Panc1 (cell line): ENCODE results near the gene CBL. TPM values are rescaled to one million over a fixed set of nuclear protein-coding genes. Genes with fewer than 3 reads are reported as not detected.

Source experiments
- ATAC-seq: fragments of 200-7000 bp; cut with Tn5 transposase; 2 replicates; pipeline ENCODE4 v1.9.1; 2020; ENCODE audit warnings: mild to moderate bottlenecking, moderate library complexity
- BruUV-seq: library from RNA; stranded (reverse); fragments of 400-500 nt; replicated peaks from 2 replicates; lab custom pipeline; 2021; lab: Mats Ljungman, UMichigan
- CTCF ChIA-PET: fragments of 300-600 bp; sonication (Branson Sonifier 250); formaldehyde crosslinking; loops from one replicate; lab custom pipeline; 2022; ENCODE audit warnings: antibody characterized with exemption; lab: Charles Lee
- POLR2A ChIA-PET: fragments of 300-600 bp; sonication (Branson Sonifier 250); formaldehyde crosslinking; loops from one replicate; lab custom pipeline; 2022; ENCODE audit warnings: antibody characterized with exemption; lab: Charles Lee
- DNase-seq: peaks from one replicate; pipeline ENCODE4 v3.0.0-alpha.2; 2010; ENCODE audit warnings: low read depth, low spot score
- H3K27ac ChIP-seq: 2 replicates; pipeline ENCODE4 v1.5.1; 2011; ENCODE audit warnings: mild to moderate bottlenecking, low read length, inconsistent platforms
- H3K27me3 ChIP-seq: fragments of 200-500 bp; sonication (Bioruptor generic); 2 replicates; pipeline ENCODE4 v1.6.0; 2014; ENCODE audit warnings: low read length, inconsistent platforms; ENCODE audit not compliant: control insufficient read depth, insufficient read depth
- H3K36me3 ChIP-seq: fragments of 200-500 bp; sonication (Bioruptor generic); 2 replicates; pipeline ENCODE4 v1.5.1; 2014; ENCODE audit warnings: inconsistent platforms, mild to moderate bottlenecking, low read length, moderate library complexity; ENCODE audit not compliant: control insufficient read depth, insufficient read depth
- H3K4me1 ChIP-seq: 2 replicates; pipeline ENCODE4 v1.5.1; 2011; ENCODE audit warnings: inconsistent platforms, mild to moderate bottlenecking, low read length, moderate library complexity; ENCODE audit not compliant: control insufficient read depth, insufficient read depth
- H3K4me3 ChIP-seq, 2 experiments: 2 replicates each; pipeline ENCODE4 v1.5.1; 2011 to 2012; ENCODE audit warnings: low read depth in 2 of 2, low read length in 2 of 2, mild to moderate bottlenecking in 2 of 2, inconsistent platforms in 1 of 2, moderate library complexity in 1 of 2
- H3K9me3 ChIP-seq: fragments of 200-500 bp; sonication (Bioruptor generic); 2 replicates; pipeline ENCODE4 v1.5.1; 2014; ENCODE audit warnings: low read depth, mild to moderate bottlenecking, inconsistent platforms, low read length, moderate library complexity; ENCODE audit not compliant: control insufficient read depth, insufficient read depth
- POLR2AphosphoS5 ChIP-seq: IDR thresholded peaks from 2 replicates; pipeline ENCODE4 v1.6.1; 2012; ENCODE audit warnings: mild to moderate bottlenecking, low read depth, low read length, moderate library complexity
- SIN3A ChIP-seq: IDR thresholded peaks from 2 replicates; pipeline ENCODE4 v1.6.1; 2012; ENCODE audit warnings: low read depth, mild to moderate bottlenecking, low read length, moderate library complexity, borderline replicate concordance; ENCODE audit not compliant: insufficient read depth
- TCF7L2 ChIP-seq: IDR thresholded peaks from 2 replicates; pipeline ENCODE4 v1.6.1; 2011; ENCODE audit warnings: mild to moderate bottlenecking, low read depth, low read length, inconsistent platforms
- in situ Hi-C: cut with HindIII; loops from 2 replicates; pipeline ENCODE4 v1.10.0; 2016; ENCODE audit warnings: low sequenced_read_pairs, low pct_unique_long_range_greater_than_20kb
- intact Hi-C: fragments of 100-400 bp; cut with micrococcal nuclease; formaldehyde crosslinking; loops from one replicate; pipeline ENCODE4 v1.10.0; 2022; ENCODE audit not compliant: unreplicated experiment
- total RNA-seq: library from RNA; stranded (reverse); gene quantifications from one replicate; pipeline ENCODE4 v1.2.1, GENCODE V29; 2021; ENCODE audit not compliant: unreplicated experiment
- TF ChIP-seq, protein P1 (sequence below), 2 experiments: IDR thresholded peaks; 2 replicates each; pipeline ENCODE4 v1.6.1; 2011 to 2012; ENCODE audit warnings: low read depth in 2 of 2, control low read depth in 1 of 2, low read length in 1 of 2, mild to moderate bottlenecking in 1 of 2, moderate library complexity in 1 of 2; ENCODE audit not compliant: insufficient read depth in 1 of 2
- TF ChIP-seq, protein P2 (sequence below): fragments of 450-650 bp; IDR thresholded peaks from 2 replicates; pipeline ENCODE4 v1.5.1; 2017; ENCODE audit warnings: mild to moderate bottlenecking

The CBL gene
- total RNA-seq, 1 experiment from 2014 or later = 69.9 TPM

- Histone ChIP-seq H3K27me3 (no peaks in the 10 kb centered on the region), H3K36me3 (no peaks in the 10 kb centered on the region), H3K4me3 (no peak overlapping the region), H3K27ac (0 out of 2 replicates have a peak overlapping the region, but pooled peaks have one; percentile 12), H3K4me1 (peaks cover 34% of the 10 kb centered on the region), H3K9me3 (no peaks in the 10 kb centered on the region)
- ChIA-PET POLR2A (no interaction called here), CTCF (interaction anchor here (1.4 kb wide), 1 partner anchor 128 kb away, joined by 4 read pairs; no protein-coding TSS in a partner anchor)
- intact Hi-C loops = no loop called here
- in situ Hi-C loops = no loop called here
- DNase-seq (no peak), ATAC-seq (no peak)
- no TSS peak for BruUV-seq
- TF ChIP-seq POLR2AphosphoS5 = no peak
- TF ChIP-seq TCF7L2 = no peak
- TF ChIP-seq SIN3A = no peak
- TF ChIP-seq, protein P1, sequence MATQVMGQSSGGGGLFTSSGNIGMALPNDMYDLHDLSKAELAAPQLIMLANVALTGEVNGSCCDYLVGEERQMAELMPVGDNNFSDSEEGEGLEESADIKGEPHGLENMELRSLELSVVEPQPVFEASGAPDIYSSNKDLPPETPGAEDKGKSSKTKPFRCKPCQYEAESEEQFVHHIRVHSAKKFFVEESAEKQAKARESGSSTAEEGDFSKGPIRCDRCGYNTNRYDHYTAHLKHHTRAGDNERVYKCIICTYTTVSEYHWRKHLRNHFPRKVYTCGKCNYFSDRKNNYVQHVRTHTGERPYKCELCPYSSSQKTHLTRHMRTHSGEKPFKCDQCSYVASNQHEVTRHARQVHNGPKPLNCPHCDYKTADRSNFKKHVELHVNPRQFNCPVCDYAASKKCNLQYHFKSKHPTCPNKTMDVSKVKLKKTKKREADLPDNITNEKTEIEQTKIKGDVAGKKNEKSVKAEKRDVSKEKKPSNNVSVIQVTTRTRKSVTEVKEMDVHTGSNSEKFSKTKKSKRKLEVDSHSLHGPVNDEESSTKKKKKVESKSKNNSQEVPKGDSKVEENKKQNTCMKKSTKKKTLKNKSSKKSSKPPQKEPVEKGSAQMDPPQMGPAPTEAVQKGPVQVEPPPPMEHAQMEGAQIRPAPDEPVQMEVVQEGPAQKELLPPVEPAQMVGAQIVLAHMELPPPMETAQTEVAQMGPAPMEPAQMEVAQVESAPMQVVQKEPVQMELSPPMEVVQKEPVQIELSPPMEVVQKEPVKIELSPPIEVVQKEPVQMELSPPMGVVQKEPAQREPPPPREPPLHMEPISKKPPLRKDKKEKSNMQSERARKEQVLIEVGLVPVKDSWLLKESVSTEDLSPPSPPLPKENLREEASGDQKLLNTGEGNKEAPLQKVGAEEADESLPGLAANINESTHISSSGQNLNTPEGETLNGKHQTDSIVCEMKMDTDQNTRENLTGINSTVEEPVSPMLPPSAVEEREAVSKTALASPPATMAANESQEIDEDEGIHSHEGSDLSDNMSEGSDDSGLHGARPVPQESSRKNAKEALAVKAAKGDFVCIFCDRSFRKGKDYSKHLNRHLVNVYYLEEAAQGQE (IDR thresholded peaks at IDR 0.05; ENCODE audit: insufficient read depth in 1 of 2, low read depth in 2 of 2, low read length in 1 of 2) = no peak
- TF ChIP-seq, protein P2, sequence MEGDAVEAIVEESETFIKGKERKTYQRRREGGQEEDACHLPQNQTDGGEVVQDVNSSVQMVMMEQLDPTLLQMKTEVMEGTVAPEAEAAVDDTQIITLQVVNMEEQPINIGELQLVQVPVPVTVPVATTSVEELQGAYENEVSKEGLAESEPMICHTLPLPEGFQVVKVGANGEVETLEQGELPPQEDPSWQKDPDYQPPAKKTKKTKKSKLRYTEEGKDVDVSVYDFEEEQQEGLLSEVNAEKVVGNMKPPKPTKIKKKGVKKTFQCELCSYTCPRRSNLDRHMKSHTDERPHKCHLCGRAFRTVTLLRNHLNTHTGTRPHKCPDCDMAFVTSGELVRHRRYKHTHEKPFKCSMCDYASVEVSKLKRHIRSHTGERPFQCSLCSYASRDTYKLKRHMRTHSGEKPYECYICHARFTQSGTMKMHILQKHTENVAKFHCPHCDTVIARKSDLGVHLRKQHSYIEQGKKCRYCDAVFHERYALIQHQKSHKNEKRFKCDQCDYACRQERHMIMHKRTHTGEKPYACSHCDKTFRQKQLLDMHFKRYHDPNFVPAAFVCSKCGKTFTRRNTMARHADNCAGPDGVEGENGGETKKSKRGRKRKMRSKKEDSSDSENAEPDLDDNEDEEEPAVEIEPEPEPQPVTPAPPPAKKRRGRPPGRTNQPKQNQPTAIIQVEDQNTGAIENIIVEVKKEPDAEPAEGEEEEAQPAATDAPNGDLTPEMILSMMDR = no peak
These were observed 3.9 kb downstream of the CBL start for GRCh38 chr11:119210050-119210449.

- peak overlapping the region in 1 of 2 experiments; percentile 18; a peak in 1 of 4 replicates for H3K4me3 ChIP-seq
- POLR2A ChIA-PET = no interaction called here
These were observed 12.2 kb downstream of the CBL start for GRCh38 chr11:119218141-119218878.

More at GRCh38 chr11:119218141-119218878, 12.2 kb downstream of the CBL start:
- Histone ChIP-seq H3K27me3 (no peaks in the 10 kb centered on the region), H3K36me3 (no peaks in the 10 kb centered on the region), H3K27ac (peak overlapping the region; percentile 78), H3K9me3 (no peaks in the 10 kb centered on the region), H3K4me1 (peaks cover 28% of the 10 kb centered on the region)
- CTCF ChIA-PET = interaction anchor here (0.6 kb wide), 1 partner anchor 105 kb away, joined by 6 read pairs; no protein-coding TSS in a partner anchor
- intact Hi-C loops (no loop called here), in situ Hi-C loops (no loop called here)
- peak; percentile 94 for DNase-seq
- TF ChIP-seq, protein P2 = no peak
- TF ChIP-seq TCF7L2 (no peak), POLR2AphosphoS5 (0 out of 2 replicates have a peak, but pooled peaks have one; percentile 27), SIN3A (no peak)
- TF ChIP-seq, protein P1 (IDR thresholded peaks at IDR 0.05; ENCODE audit: insufficient read depth in 1 of 2, low read depth in 2 of 2, low read length in 1 of 2) = no peak
- no TSS peak for BruUV-seq
- peak; percentile 96 for ATAC-seq
